Body of pancreas (tissue), 4 donors: ENCODE measurements around the gene BROX.

Experiments used
- CTCF ChIP-seq, 7 experiments: fragments of 450-650 bp in 4 of 7; fragments of 200-600 bp in 3 of 7; sonication (generic) in 3 of 7; IDR thresholded peaks; one replicate each; pipeline ENCODE4 v1.5.1; 2016 to 2019; ENCODE audit warnings: antibody characterized with exemption in 7 of 7
- POLR2A ChIP-seq, 3 donors: fragments of 450-650 bp; IDR thresholded peaks; one replicate each; pipeline ENCODE4 v1.6.1; 2016; ENCODE audit warnings: antibody characterized with exemption in 3 of 3, mild to moderate bottlenecking in 2 of 3

- TF ChIP-seq CTCF (IDR thresholded peaks at IDR 0.05) (no peak), POLR2A (IDR thresholded peaks at IDR 0.05) (no peak)
Measured at GRCh38 chr1:222750651-222751050, 38.3 kb downstream of the BROX start.
